HG02852 (cell line): ENCODE data around the gene SLC6A16.
"Not testable (repeated sequence)": the region's sequence is repeated elsewhere in the genome, so short reads cannot be mapped to it uniquely, and the experiment has no call there.

ENCODE experiments used
- ATAC-seq: cut with Tn5 transposase; IDR thresholded peaks from one replicate; pipeline ENCODE4 v1.9.1; 2021; ENCODE audit warnings: mild to moderate bottlenecking, moderate library complexity; ENCODE audit not compliant: unreplicated experiment

SLC6A16 gene

GRCh38 chr19:49324801-49325576 is at the start of gene SLC6A16:
Gene SLC6A16 (minus strand): TSS chr19:49325191. CDS start chr19:49311347, 13,844 bp downstream.
- ATAC-seq: no peak

DNA sequence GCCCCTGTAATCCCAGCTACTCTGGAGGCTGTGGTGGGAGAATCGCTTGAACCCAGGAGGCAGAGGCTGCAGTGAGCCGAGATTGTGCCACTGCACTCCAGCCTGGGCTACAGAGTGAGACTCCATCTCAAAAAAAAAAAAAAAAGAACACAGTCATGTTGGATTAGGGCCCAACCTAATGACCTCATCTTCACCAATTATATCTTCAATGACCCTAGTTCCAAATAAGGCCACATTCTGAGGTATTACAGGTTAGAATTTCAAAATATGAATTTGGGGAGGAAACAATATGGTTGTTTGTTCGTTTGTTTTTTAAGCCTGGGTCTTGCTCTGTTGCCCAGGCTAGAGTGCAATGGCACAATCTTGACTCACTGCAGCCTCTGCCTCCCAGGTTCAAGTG is 48.2 kb upstream of the SLC6A16 start:
- ATAC-seq: not testable (repeated sequence)

- ATAC-seq: no peak
These were observed 46.2 kb upstream of the SLC6A16 start for GRCh38 chr19:49371184-49371583.

GRCh38 chr19:49368711-49369358 is 43.8 kb upstream of the SLC6A16 start:
- no peak for ATAC-seq

- no peak for ATAC-seq
These were observed 41.1 kb upstream of the SLC6A16 start for GRCh38 chr19:49366110-49366509.

DNA sequence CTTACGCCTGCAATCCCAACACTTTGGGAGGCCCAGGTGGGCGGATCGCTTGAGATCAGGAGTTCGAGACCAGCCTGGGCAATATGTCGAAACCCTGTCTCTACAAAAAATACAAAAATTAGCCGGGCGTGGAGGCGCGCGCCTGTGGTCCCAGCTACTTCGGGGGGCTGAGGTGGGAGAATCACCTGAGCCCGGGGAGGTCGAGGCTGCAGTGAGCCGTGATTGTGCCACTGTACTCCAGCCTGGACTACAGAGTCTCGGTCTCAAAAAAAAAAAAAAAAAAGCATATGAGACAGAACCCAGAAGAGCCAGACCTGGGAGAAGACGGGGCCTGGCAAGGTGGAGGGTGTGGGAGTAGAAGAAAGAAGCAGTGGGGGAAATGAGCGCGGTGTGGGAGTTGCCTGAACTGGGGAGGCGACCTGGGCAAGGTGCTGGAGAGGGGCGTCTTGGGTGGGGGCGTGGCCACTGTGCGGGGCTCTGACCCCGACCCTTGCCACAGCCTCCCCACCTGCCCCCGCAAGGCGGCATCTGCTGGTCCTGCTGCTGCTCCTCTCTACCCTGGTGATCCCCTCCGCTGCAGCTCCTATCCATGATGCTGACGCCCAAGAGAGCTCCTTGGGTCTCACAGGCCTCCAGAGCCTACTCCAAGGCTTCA is 39.2 kb upstream of the SLC6A16 start:
- ATAC-seq: no peak

GRCh38 chr19:49363268-49364082 is 38.5 kb upstream of the SLC6A16 start, which contains the start of gene DKKL1:
Gene DKKL1 (plus strand): TSS chr19:49363877. CDS start chr19:49363999, 122 bp downstream.
- ATAC-seq: no peak

DNA sequence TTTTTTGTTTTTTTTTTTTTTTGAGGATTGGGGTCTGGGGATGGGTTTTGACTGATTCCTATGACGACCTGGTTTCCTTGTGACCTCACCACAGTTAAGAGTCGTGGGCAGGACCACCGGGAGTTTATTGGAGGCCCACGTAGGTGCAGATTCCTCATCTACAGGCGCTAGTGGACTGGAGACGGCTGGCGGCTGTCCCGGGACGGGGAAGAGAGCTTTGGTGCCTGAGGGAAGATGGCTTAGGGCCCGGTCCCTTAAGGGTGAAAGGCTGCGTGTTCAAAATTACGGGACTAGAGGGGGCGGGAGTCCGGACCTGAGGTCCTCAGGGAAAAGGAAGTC is 37.9 kb upstream of the SLC6A16 start:
- ATAC-seq: no peak

DNA sequence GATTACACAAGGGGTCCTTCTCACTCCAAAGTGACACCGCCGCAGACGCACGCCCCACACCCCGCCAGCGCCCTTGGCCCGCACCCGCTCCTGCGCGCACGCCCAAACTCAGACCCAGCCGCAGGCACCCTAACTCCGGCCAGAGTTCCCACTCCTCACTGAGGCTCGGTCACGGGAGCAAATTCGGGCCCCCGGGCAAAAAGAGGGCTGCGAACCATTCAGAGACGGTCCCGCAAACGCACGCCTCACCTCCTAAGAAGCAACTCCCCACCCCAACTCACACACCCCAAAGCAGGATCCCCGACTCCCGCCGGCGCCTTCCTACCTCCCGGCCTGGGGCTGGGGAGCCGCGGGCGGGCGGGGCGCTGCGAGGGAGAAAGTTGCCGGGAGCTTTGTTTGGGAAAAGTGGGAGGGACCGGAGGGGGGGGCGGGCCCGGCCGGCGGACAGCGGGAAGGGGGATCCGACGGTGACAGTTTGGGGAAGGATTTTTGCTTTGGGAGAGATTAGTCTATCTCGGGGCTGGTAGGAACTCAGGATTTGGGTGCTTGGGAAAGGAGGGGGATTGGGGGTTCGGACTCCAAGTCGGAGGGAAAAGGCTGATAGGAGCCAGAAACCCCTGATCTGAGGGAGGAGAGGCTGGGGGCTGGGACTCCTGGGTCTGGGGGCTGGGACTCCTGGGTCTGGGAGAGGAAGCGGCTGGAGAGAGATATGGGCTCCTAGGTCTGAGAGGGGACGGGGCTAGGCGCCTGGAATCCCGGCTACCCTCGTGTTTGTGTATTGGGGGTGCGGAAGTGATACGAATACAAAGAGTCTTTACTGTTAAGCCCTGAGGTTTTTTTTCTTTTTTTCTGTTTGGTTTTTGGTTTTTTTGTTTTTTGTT is 37.3 kb upstream of the SLC6A16 start, which contains the start of gene TEAD2:
TEAD2 (minus strand) TSS at position 369 of the 881 bp plus-strand sequence. CDS start 2,341 bp downstream, outside the sequence.
- no peak for ATAC-seq

GRCh38 chr19:49361438-49362047 is 36.6 kb upstream of the SLC6A16 start:
- no peak for ATAC-seq

GRCh38 chr19:49359851-49360820 is 35.1 kb upstream of the SLC6A16 start:
- no peak for ATAC-seq

- no peak for ATAC-seq
These were observed 32.2 kb upstream of the SLC6A16 start for GRCh38 chr19:49357186-49357585.

DNA sequence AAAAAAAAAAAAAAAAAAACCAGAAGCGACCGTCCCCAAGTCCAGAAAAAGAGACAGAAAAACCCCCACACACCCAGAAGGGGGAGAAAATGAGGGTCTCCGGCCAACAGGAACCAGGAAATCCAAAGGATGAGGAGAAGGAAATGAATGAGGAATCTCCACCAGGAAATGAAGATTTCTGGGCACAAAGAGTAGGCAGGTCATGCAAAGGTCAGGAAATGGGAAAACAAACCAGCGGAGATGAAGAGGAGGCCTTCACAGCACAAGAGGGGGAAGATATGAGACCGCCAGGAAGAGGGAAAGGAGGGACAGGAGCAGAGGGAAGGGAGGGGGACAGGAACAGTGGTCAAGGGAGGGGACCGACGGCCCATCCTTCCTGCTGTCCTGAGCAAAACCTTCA is 31.4 kb upstream of the SLC6A16 start:
- no peak for ATAC-seq

DNA sequence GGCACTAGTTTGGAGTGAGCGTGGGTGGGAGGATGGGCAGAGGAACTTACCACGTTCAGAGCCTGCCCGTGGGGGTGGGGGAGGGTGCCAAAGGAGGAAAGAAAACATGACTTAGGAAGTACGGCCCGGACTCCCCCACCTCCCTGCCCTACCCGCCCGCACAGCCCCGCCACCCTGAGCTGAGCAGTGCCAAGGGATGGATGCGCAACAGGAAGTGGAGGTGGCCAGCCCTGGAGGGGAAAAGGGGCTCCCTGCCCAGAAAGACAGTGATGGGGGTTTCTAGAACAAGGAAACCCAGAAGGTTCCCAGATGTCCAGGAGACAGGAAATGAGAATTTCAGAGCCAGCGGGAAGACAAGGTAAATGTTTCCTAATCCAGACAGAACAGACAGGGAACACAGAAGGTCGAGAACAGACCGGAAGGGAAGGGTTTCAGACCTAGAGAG is 30.9 kb upstream of the SLC6A16 start:
- no peak for ATAC-seq

GRCh38 chr19:49349567-49349966 is 24.6 kb upstream of the SLC6A16 start:
- no peak for ATAC-seq

GRCh38 chr19:49348305-49349189 is 23.6 kb upstream of the SLC6A16 start:
- no peak for ATAC-seq

DNA sequence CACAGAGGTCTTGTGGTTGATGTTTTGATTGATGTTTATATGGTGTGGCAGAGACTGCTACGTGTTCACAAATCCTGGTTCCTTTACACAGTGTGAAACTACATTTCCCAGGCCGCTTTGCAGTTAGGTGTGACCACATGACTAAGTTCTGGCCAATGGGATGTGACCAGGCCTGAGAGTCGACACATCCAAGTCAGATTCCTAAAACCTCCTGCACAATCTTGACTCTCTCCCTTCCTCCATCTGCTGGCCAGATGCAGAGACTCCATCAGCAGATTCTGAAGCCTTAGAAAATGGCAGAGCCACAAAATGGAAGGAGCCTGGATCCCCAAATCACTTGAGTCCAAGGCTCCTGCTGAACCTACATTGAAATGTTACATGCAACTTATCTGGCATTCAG is 22.8 kb upstream of the SLC6A16 start:
- ATAC-seq: no peak
